ENCODE data around the gene OSBPL8.
"Not testable (repeated sequence)": the region's sequence is repeated elsewhere in the genome, so short reads cannot be mapped to it uniquely, and the experiment has no call there.

The OSBPL8 gene

GRCh38 chr12:76410781-76411180 is 148.8 kb downstream of the OSBPL8 start:
- no peak for DNase-seq

GRCh38 chr12:76410371-76410770 is 149.2 kb downstream of the OSBPL8 start:
- DNase-seq: no peak

- DNase-seq: no peak
These were observed 150.5 kb downstream of the OSBPL8 start for GRCh38 chr12:76409074-76409473.

GRCh38 chr12:76407710-76408109 is 151.9 kb downstream of the OSBPL8 start:
- no peak for DNase-seq

GRCh38 chr12:76402259-76402658 is 157.3 kb downstream of the OSBPL8 start:
- no peak for DNase-seq

GRCh38 chr12:76400136-76400535 is 159.4 kb downstream of the OSBPL8 start:
- no peak for DNase-seq

- no peak for DNase-seq
These were observed 160.5 kb downstream of the OSBPL8 start for GRCh38 chr12:76399040-76399439.

- no peak for DNase-seq
These were observed 161.5 kb downstream of the OSBPL8 start for GRCh38 chr12:76398106-76398505.

- DNase-seq: no peak
These were observed 168.1 kb downstream of the OSBPL8 start for GRCh38 chr12:76391461-76391860.

GRCh38 chr12:76387614-76388013 is 172.0 kb downstream of the OSBPL8 start:
- DNase-seq: no peak

- DNase-seq: no peak
These were observed 175.0 kb downstream of the OSBPL8 start for GRCh38 chr12:76384560-76384959.

GRCh38 chr12:76383988-76384387 is 175.6 kb downstream of the OSBPL8 start:
- no peak for DNase-seq

- no peak for DNase-seq
These were observed 180.3 kb downstream of the OSBPL8 start for GRCh38 chr12:76379261-76379660.

GRCh38 chr12:76376876-76377275 is 182.7 kb downstream of the OSBPL8 start:
- not testable (repeated sequence) for DNase-seq

GRCh38 chr12:76375939-76376338 is 183.6 kb downstream of the OSBPL8 start:
- DNase-seq: no peak

- DNase-seq: no peak
These were observed 184.1 kb downstream of the OSBPL8 start for GRCh38 chr12:76375470-76375869.

GRCh38 chr12:76374386-76375020 is 185.1 kb downstream of the OSBPL8 start:
- DNase-seq: no peak

- no peak for DNase-seq
These were observed 191.3 kb downstream of the OSBPL8 start for GRCh38 chr12:76368230-76368629.

- DNase-seq: no peak
These were observed 193.4 kb downstream of the OSBPL8 start for GRCh38 chr12:76366163-76366562.

- not testable (repeated sequence) for DNase-seq
These were observed 195.4 kb downstream of the OSBPL8 start for GRCh38 chr12:76364131-76364530.

- DNase-seq: no peak
These were observed 199.3 kb downstream of the OSBPL8 start for GRCh38 chr12:76360316-76360715.

- no peak for DNase-seq
These were observed 203.5 kb downstream of the OSBPL8 start for GRCh38 chr12:76356071-76356470.

GRCh38 chr12:76348079-76348901 is 211.3 kb downstream of the OSBPL8 start, which contains the start of gene BBS10:
Gene BBS10 (minus strand): TSS chr12:76348415. CDS start chr12:76348358, 57 bp downstream.
- DNase-seq: peak; percentile 48 to 78 (median 66)

GRCh38 chr12:76346798-76347420 is 212.7 kb downstream of the OSBPL8 start:
- no peak for DNase-seq

Measured in activated naive CD4-positive, alpha-beta T cell (primary cell).